Head of caudate nucleus (tissue), 42 donors: Measurements from ENCODE around the gene GJA5.

Experiments
- DNase-seq, 42 donors: peaks; one replicate each; pipeline versions ENCODE4 v3.0.0 to v3.0.0-alpha.2; 2020 to 2021; ENCODE audit warnings: mixed read lengths in 7 of 42
- intact Hi-C: fragments of 100-400 bp; cut with DNase I; formaldehyde crosslinking; loops from one replicate; pipeline ENCODE4 v1.15.0; 2022

Gene GJA5

GRCh38 chr1:147768582-147768981, 8.2 kb upstream of the GJA5 start:
- no peak for DNase-seq
- intact Hi-C loops, result no loop called here

- no peak for DNase-seq
- intact Hi-C loops, result no loop called here
Measured at GRCh38 chr1:147768101-147768500, 7.7 kb upstream of the GJA5 start.

- intact Hi-C loops, result no loop called here
- no peak for DNase-seq
Measured at GRCh38 chr1:147762233-147763024, 2.0 kb upstream of the GJA5 start.

GRCh38 chr1:147758379-147759100, 1.9 kb downstream of the GJA5 start:
- no peak for DNase-seq
- intact Hi-C loops, result no loop called here

GRCh38 chr1:147757015-147757990, 3.1 kb downstream of the GJA5 start:
- no peak for DNase-seq
- intact Hi-C loops, result no loop called here

GRCh38 chr1:147756341-147756740, 4.1 kb downstream of the GJA5 start:
- intact Hi-C loops, result no loop called here
- no peak for DNase-seq

GRCh38 chr1:147754661-147755060, 5.7 kb downstream of the GJA5 start:
- intact Hi-C loops, result no loop called here
- no peak for DNase-seq

- DNase-seq, result peak in 1 of 42 donors; percentile 37
- intact Hi-C loops, result no loop called here
Measured at GRCh38 chr1:147753081-147753480, 7.3 kb downstream of the GJA5 start.

GRCh38 chr1:147752511-147752910, 7.9 kb downstream of the GJA5 start:
- intact Hi-C loops, result no loop called here

GRCh38 chr1:147751346-147751745, 9.1 kb downstream of the GJA5 start:
- peak in 1 of 42 donors; percentile 26 for DNase-seq
- intact Hi-C loops, result no loop called here

More at GRCh38 chr1:147752511-147752910, 7.9 kb downstream of the GJA5 start:
- no peak for DNase-seq

- intact Hi-C loops, result no loop called here
- peak in 2 of 42 donors; percentile 17 to 25 for DNase-seq
Measured at GRCh38 chr1:147750618-147751217, 9.7 kb downstream of the GJA5 start.

- intact Hi-C loops, result no loop called here
Measured at GRCh38 chr1:147749792-147750191, 10.6 kb downstream of the GJA5 start.

GRCh38 chr1:147748676-147749350, 11.6 kb downstream of the GJA5 start:
- peak in 1 of 42 donors; percentile 12 for DNase-seq
- intact Hi-C loops, result no loop called here

More at GRCh38 chr1:147749792-147750191, 10.6 kb downstream of the GJA5 start:
- peak in 2 of 42 donors; percentile 2 to 14 for DNase-seq

GRCh38 chr1:147747966-147748365, 12.4 kb downstream of the GJA5 start:
- intact Hi-C loops, result no loop called here
- no peak for DNase-seq

GRCh38 chr1:147745271-147745670, 15.1 kb downstream of the GJA5 start:
- intact Hi-C loops, result no loop called here
- peak in 1 of 42 donors; percentile 23 for DNase-seq

GRCh38 chr1:147741065-147741464, 19.3 kb downstream of the GJA5 start:
- intact Hi-C loops, result no loop called here
- peak in 1 of 42 donors; percentile 30 for DNase-seq

GRCh38 chr1:147740391-147740790, 20.0 kb downstream of the GJA5 start:
- no peak for DNase-seq
- intact Hi-C loops, result no loop called here

GRCh38 chr1:147738739-147739476, 21.5 kb downstream of the GJA5 start:
- DNase-seq, result peak in 1 of 42 donors; percentile 2
- intact Hi-C loops, result no loop called here
